Measurements from ENCODE around the gene CCR6. TPM values are rescaled to one million over a fixed set of nuclear protein-coding genes. Genes with fewer than 3 reads are reported as not detected.

Gene CCR6
- total and polyA plus RNA-seq, 2 experiments from 2014 or later: 0.70 to 2.0 TPM

DNA sequence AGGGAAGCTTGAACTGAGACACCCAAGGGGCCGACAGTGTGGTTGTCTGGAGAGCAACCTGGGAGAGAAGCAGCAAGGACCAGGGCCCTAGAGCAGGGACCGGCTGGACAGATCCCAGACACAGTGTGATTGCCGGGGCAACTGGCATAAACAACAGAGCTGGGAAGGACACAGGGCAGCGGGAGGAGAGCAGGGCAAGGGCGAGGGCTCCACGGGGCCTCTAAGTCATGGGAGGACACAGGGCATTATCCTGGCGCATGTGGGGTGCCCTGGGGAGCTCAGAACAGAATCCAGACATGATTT is 31.1 kb upstream of the CCR6 start:
- WGBS (ENCODE audit: low lambda C conversion rate, missing lambda C conversion rate): 59% methylated on average over 7 of the region's 7 CpGs
- Histone ChIP-seq H2AFZ (no peak overlapping the region), H3K9me2 (replicated peaks; ENCODE audit: insufficient read depth) (no peaks in the 10 kb centered on the region), H3K27me3 (no peaks in the 10 kb centered on the region), H3K4me2 (no peak overlapping the region), H3K36me3 (replicated peaks; ENCODE audit: insufficient read depth, low read depth) (no peaks in the 10 kb centered on the region), H3K4me1 (ENCODE audit: insufficient read depth) (no peaks in the 10 kb centered on the region), H4K20me1 (ENCODE audit: insufficient read depth, poor library complexity, severe bottlenecking) (no peaks in the 10 kb centered on the region), H3K4me3 (no peak overlapping the region), H3K9me3 (ENCODE audit: low read depth) (no peaks in the 10 kb centered on the region), H3K79me2 (no peaks in the 10 kb centered on the region), H3K27ac (no peak overlapping the region)
- no peak for DNase-seq (ENCODE audit: low spot score)
- TF ChIP-seq, protein P1, sequence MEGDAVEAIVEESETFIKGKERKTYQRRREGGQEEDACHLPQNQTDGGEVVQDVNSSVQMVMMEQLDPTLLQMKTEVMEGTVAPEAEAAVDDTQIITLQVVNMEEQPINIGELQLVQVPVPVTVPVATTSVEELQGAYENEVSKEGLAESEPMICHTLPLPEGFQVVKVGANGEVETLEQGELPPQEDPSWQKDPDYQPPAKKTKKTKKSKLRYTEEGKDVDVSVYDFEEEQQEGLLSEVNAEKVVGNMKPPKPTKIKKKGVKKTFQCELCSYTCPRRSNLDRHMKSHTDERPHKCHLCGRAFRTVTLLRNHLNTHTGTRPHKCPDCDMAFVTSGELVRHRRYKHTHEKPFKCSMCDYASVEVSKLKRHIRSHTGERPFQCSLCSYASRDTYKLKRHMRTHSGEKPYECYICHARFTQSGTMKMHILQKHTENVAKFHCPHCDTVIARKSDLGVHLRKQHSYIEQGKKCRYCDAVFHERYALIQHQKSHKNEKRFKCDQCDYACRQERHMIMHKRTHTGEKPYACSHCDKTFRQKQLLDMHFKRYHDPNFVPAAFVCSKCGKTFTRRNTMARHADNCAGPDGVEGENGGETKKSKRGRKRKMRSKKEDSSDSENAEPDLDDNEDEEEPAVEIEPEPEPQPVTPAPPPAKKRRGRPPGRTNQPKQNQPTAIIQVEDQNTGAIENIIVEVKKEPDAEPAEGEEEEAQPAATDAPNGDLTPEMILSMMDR (IDR thresholded peaks at IDR 0.05; ENCODE audit: poor library complexity): no peak
- TF ChIP-seq EZH2phosphoT487 (IDR thresholded peaks at IDR 0.05; ENCODE audit: low read depth, severe bottlenecking, unreplicated experiment) (no peak), EZH2 (IDR thresholded peaks at IDR 0.05; ENCODE audit: borderline replicate concordance) (no peak)

GRCh38 chr6:167092672-167093339 is 30.1 kb upstream of the CCR6 start:
- no peaks in the 10 kb centered on the region for H3K9me2 ChIP-seq (replicated peaks; ENCODE audit: insufficient read depth)
- 96% methylated on average over 16 of the region's 16 CpGs for WGBS (ENCODE audit: low lambda C conversion rate, missing lambda C conversion rate)
- no peaks in the 10 kb centered on the region for H3K79me2 ChIP-seq
- no peaks in the 10 kb centered on the region for H3K4me1 ChIP-seq (ENCODE audit: insufficient read depth)
- no peak for DNase-seq (ENCODE audit: low spot score)
- TF ChIP-seq, protein P1 (IDR thresholded peaks at IDR 0.05; ENCODE audit: poor library complexity): no peak
- TF ChIP-seq EZH2phosphoT487 (IDR thresholded peaks at IDR 0.05; ENCODE audit: low read depth, severe bottlenecking, unreplicated experiment) (no peak), EZH2 (IDR thresholded peaks at IDR 0.05; ENCODE audit: borderline replicate concordance) (no peak)
- no peak overlapping the region for H3K27ac ChIP-seq
- H2AFZ ChIP-seq: no peak overlapping the region
- no peak overlapping the region for H3K4me2 ChIP-seq
- H3K4me3 ChIP-seq: no peak overlapping the region
- H3K36me3 ChIP-seq (replicated peaks; ENCODE audit: insufficient read depth, low read depth): no peaks in the 10 kb centered on the region
- no peaks in the 10 kb centered on the region for H3K27me3 ChIP-seq
- no peaks in the 10 kb centered on the region for H3K9me3 ChIP-seq (ENCODE audit: low read depth)
- H4K20me1 ChIP-seq (ENCODE audit: insufficient read depth, poor library complexity, severe bottlenecking): no peaks in the 10 kb centered on the region

DNA sequence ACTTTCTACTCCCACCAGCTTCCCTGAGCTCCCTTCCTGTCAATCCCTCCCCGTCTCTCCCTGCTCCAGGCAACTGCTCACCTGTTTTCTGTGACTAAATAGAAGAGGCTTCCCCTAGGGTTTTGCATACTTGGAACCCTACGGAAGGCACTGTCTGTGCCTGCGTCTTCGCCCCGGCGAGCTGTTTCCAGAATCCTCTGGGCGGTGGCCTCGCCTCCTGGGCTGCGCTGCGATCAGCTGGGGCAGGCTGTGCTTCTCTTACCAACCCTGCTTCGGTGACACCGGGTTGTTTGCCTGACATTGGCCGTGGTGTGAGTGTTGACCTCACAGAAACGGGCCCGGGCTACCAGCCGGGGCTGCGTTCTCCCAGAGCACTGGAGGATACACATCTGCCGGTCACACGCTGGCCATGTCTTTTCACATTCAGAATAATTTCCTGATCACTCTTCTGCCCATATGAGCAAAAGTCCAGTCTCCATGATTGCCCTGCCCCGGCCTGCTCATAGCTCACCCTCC is 29.4 kb upstream of the CCR6 start:
- H3K79me2 ChIP-seq: no peaks in the 10 kb centered on the region
- H3K36me3 ChIP-seq (replicated peaks; ENCODE audit: insufficient read depth, low read depth): no peaks in the 10 kb centered on the region
- no peak overlapping the region for H3K4me2 ChIP-seq
- H4K20me1 ChIP-seq (ENCODE audit: insufficient read depth, poor library complexity, severe bottlenecking): no peaks in the 10 kb centered on the region
- no peak overlapping the region for H3K4me3 ChIP-seq
- no peak overlapping the region for H2AFZ ChIP-seq
- H3K9me3 ChIP-seq (ENCODE audit: low read depth): no peaks in the 10 kb centered on the region
- 97% methylated on average over 20 of the region's 20 CpGs for WGBS (ENCODE audit: low lambda C conversion rate, missing lambda C conversion rate)
- H3K9me2 ChIP-seq (replicated peaks; ENCODE audit: insufficient read depth): no peaks in the 10 kb centered on the region
- no peaks in the 10 kb centered on the region for H3K4me1 ChIP-seq (ENCODE audit: insufficient read depth)
- TF ChIP-seq EZH2phosphoT487 (IDR thresholded peaks at IDR 0.05; ENCODE audit: low read depth, severe bottlenecking, unreplicated experiment) (no peak), EZH2 (IDR thresholded peaks at IDR 0.05; ENCODE audit: borderline replicate concordance) (no peak)
- TF ChIP-seq, protein P1 (IDR thresholded peaks at IDR 0.05; ENCODE audit: poor library complexity): no peak
- H3K27me3 ChIP-seq: no peaks in the 10 kb centered on the region
- no peak overlapping the region for H3K27ac ChIP-seq
- no peak for DNase-seq (ENCODE audit: low spot score)

Data from hepatocyte (in vitro differentiated cells).